ENCODE results near the gene PLCB1.

- TF ChIP-seq CTCF (IDR thresholded peaks at IDR 0.05; ENCODE audit: low read length) (no peak), EZH2 (IDR thresholded peaks at IDR 0.05; ENCODE audit: borderline replicate concordance, low read length) (no peak)
Observed at GRCh38 chr20:8601542-8601912, 469.5 kb downstream of the PLCB1 start.
